VCaP (cell line): ENCODE results near the gene DIS3L2.
"Not testable (repeated sequence)": the region's sequence is repeated elsewhere in the genome, so short reads cannot be mapped to it uniquely, and the experiment has no call there.

ENCODE experiments used
- H3K27ac ChIP-seq: fragments of 450-650 bp; 2 replicates; pipeline ENCODE4 v1.5.1; 2017
- CTCF ChIP-seq: fragments of 450-650 bp; conservative IDR thresholded peaks from 2 replicates; pipeline ENCODE4 v1.5.1; 2017; ENCODE audit warnings: mild to moderate bottlenecking, moderate library complexity

DIS3L2 gene

GRCh38 chr2:232365621-232366321 lies 404.3 kb downstream of the DIS3L2 start:
- peak; percentile 72 for TF ChIP-seq CTCF
- no peak overlapping the region for H3K27ac ChIP-seq

GRCh38 chr2:232366461-232366860 lies 404.9 kb downstream of the DIS3L2 start:
- not testable (repeated sequence) for H3K27ac ChIP-seq

GRCh38 chr2:232367016-232367415 lies 405.5 kb downstream of the DIS3L2 start:
- no peak overlapping the region for H3K27ac ChIP-seq
- no peak for TF ChIP-seq CTCF

GRCh38 chr2:232367591-232368233 lies 406.2 kb downstream of the DIS3L2 start:
- H3K27ac ChIP-seq: no peak overlapping the region
- TF ChIP-seq CTCF: no peak

GRCh38 chr2:232368311-232368731 lies 406.8 kb downstream of the DIS3L2 start:
- no peak overlapping the region for H3K27ac ChIP-seq
- TF ChIP-seq CTCF: no peak

- H3K27ac ChIP-seq: no peak overlapping the region
- no peak for TF ChIP-seq CTCF
These were observed 407.8 kb downstream of the DIS3L2 start for GRCh38 chr2:232369126-232369951.

GRCh38 chr2:232370007-232370406 lies 408.5 kb downstream of the DIS3L2 start:
- H3K27ac ChIP-seq: not testable (repeated sequence)
